ENCODE data around the gene GRAMD4.
"Not testable (repeated sequence)": the region's sequence is repeated elsewhere in the genome, so short reads cannot be mapped to it uniquely, and the experiment has no call there.

The GRAMD4 gene

GRCh38 chr22:46620588-46621242 lies 529 bp downstream of the GRAMD4 start:
- no peak for TF ChIP-seq EZH2phosphoT487 (IDR thresholded peaks at IDR 0.05; ENCODE audit: borderline replicate concordance, low read length)
- TF ChIP-seq, protein P1, sequence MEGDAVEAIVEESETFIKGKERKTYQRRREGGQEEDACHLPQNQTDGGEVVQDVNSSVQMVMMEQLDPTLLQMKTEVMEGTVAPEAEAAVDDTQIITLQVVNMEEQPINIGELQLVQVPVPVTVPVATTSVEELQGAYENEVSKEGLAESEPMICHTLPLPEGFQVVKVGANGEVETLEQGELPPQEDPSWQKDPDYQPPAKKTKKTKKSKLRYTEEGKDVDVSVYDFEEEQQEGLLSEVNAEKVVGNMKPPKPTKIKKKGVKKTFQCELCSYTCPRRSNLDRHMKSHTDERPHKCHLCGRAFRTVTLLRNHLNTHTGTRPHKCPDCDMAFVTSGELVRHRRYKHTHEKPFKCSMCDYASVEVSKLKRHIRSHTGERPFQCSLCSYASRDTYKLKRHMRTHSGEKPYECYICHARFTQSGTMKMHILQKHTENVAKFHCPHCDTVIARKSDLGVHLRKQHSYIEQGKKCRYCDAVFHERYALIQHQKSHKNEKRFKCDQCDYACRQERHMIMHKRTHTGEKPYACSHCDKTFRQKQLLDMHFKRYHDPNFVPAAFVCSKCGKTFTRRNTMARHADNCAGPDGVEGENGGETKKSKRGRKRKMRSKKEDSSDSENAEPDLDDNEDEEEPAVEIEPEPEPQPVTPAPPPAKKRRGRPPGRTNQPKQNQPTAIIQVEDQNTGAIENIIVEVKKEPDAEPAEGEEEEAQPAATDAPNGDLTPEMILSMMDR (IDR thresholded peaks at IDR 0.05; ENCODE audit: low read depth, low read length, poor library complexity, severe bottlenecking), result no peak
- H3K4me2 ChIP-seq (ENCODE audit: low read length), result no peak overlapping the region
- no peak overlapping the region for H3K27ac ChIP-seq (ENCODE audit: low read depth, low read length)
- no peak overlapping the region for H3K4me3 ChIP-seq (ENCODE audit: low read length)
- H3F3A ChIP-seq (ENCODE audit: control insufficient read depth, insufficient read depth), result peaks cover 6% of the 10 kb centered on the region; the same call in 1 of the 2 replicates
- no peaks in the 10 kb centered on the region for H3K9me3 ChIP-seq (ENCODE audit: control insufficient read depth, insufficient read depth, low read length)
- H4K20me1 ChIP-seq (ENCODE audit: control insufficient read depth, insufficient read depth, low read depth, low read length), result peaks cover 13% of the 10 kb centered on the region; the same call in 1 of the 2 replicates
- peaks cover 64% of the 10 kb centered on the region for H3K79me2 ChIP-seq (ENCODE audit: control insufficient read depth, low read length)
- H3K27me3 ChIP-seq (ENCODE audit: control insufficient read depth, low read length), result no peaks in the 10 kb centered on the region
- H3K36me3 ChIP-seq (ENCODE audit: control insufficient read depth, low read length), result no peaks in the 10 kb centered on the region
- no peaks in the 10 kb centered on the region for H3K9me2 ChIP-seq (replicated peaks; ENCODE audit: control insufficient read depth, low read length)
- H3K4me1 ChIP-seq (ENCODE audit: control insufficient read depth, low read length), result peaks cover 34% of the 10 kb centered on the region

DNA sequence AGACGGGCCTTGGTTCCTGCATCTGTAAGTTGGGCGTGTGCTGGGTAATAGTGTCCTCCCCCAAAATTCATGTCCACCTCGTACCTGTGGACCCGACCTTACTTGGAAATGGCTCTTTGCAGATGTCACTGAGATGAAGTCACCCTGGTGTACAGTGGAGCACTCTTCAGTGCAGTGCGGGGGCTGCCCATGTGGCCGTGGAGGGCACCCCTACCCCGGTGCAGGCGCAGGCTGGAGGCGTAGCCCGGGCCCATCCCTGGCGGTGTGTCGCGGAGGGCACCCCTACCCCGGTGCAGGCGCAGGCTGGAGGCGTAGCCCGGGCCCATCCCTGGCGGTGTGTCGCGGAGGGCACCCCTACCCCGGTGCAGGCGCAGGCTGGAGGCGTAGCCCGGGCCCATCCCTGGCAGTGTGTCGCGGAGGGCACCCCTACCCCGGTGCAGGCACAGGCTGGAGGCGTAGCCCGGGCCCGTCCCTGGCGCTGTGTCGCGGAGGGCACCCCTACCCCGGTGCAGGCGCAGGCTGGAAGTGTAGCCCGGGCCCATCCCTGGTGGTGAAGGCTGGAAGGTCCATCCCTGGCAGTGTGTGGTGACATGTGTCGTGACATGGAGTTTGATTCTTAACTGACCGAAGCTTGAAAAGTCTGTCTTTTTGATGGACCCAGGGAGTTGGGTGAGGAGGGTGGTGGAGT lies 1.2 kb downstream of the GRAMD4 start:
- not testable (repeated sequence) for H3K9me2 ChIP-seq (replicated peaks; ENCODE audit: control insufficient read depth, low read length); H3K4me3 ChIP-seq (ENCODE audit: low read length); H3F3A ChIP-seq (ENCODE audit: control insufficient read depth, insufficient read depth); H3K36me3 ChIP-seq (ENCODE audit: control insufficient read depth, low read length); H3K27ac ChIP-seq (ENCODE audit: low read depth, low read length); H3K9me3 ChIP-seq (ENCODE audit: control insufficient read depth, insufficient read depth, low read length); H3K4me2 ChIP-seq (ENCODE audit: low read length); H3K27me3 ChIP-seq (ENCODE audit: control insufficient read depth, low read length)
- H3K79me2 ChIP-seq (ENCODE audit: control insufficient read depth, low read length), result peaks cover 67% of the 10 kb centered on the region
- H3K4me1 ChIP-seq (ENCODE audit: control insufficient read depth, low read length), result peaks cover 34% of the 10 kb centered on the region
- peaks cover 13% of the 10 kb centered on the region; the same call in 1 of the 2 replicates for H4K20me1 ChIP-seq (ENCODE audit: control insufficient read depth, insufficient read depth, low read depth, low read length)

DNA sequence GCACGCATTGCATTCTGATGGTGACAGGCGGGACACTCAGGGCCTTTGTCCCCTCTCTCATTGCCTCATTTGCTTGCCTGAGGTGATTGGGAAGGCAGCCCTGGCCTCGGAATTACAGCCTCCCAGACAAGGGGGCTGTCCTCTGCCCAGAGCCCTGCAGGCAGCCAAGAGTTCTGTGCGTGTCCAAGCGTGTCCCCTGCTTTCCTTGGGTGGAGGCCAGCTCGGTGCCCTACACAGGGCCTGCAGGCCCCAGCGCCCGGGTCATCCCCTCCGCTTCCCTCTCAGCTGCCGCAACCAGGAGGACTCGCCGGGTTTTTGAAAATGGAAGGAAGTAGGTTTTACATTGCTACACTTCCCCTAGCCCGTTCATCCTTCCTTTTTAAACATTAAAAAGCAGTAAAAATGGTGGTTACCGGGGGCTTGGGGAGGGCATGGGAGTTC lies 1.9 kb downstream of the GRAMD4 start:
- no peaks in the 10 kb centered on the region for H3K36me3 ChIP-seq (ENCODE audit: control insufficient read depth, low read length)

More for the DNA sequence above, 1.9 kb downstream of the GRAMD4 start:
- Histone ChIP-seq H3K4me2 (ENCODE audit: low read length) (no peak overlapping the region), H3K4me1 (ENCODE audit: control insufficient read depth, low read length) (peaks cover 34% of the 10 kb centered on the region), H3K27ac (ENCODE audit: low read depth, low read length) (no peak overlapping the region), H4K20me1 (ENCODE audit: control insufficient read depth, insufficient read depth, low read depth, low read length) (peaks cover 13% of the 10 kb centered on the region; the same call in 1 of the 2 replicates), H3K27me3 (ENCODE audit: control insufficient read depth, low read length) (no peaks in the 10 kb centered on the region), H3K9me3 (ENCODE audit: control insufficient read depth, insufficient read depth, low read length) (no peaks in the 10 kb centered on the region), H3K9me2 (replicated peaks; ENCODE audit: control insufficient read depth, low read length) (no peaks in the 10 kb centered on the region), H3K79me2 (ENCODE audit: control insufficient read depth, low read length) (peaks cover 65% of the 10 kb centered on the region), H3F3A (ENCODE audit: control insufficient read depth, insufficient read depth) (peaks cover 6% of the 10 kb centered on the region; the same call in 1 of the 2 replicates), H3K4me3 (ENCODE audit: low read length) (no peak overlapping the region)
- no peak for TF ChIP-seq EZH2phosphoT487 (IDR thresholded peaks at IDR 0.05; ENCODE audit: borderline replicate concordance, low read length)
- TF ChIP-seq, protein P1 (IDR thresholded peaks at IDR 0.05; ENCODE audit: low read depth, low read length, poor library complexity, severe bottlenecking), result no peak
